Cerebellar cortex (tissue), 1 donor: ENCODE data around the gene TAX1BP3.

Experiments
- DNase-seq: peaks from one replicate; pipeline ENCODE4 v3.0.0-alpha.2; 2015; ENCODE audit warnings: low spot score

TAX1BP3 gene

GRCh38 chr17:3688027-3688553 lies 19.7 kb upstream of the TAX1BP3 start:
- DNase-seq: no peak

GRCh38 chr17:3685174-3685573 lies 16.8 kb upstream of the TAX1BP3 start:
- DNase-seq: no peak

- DNase-seq: no peak
Measured at GRCh38 chr17:3683054-3683511, 14.7 kb upstream of the TAX1BP3 start.

- DNase-seq: no peak
Measured at GRCh38 chr17:3682033-3682432, 13.7 kb upstream of the TAX1BP3 start.

- DNase-seq: no peak
Measured at GRCh38 chr17:3681565-3681964, 13.2 kb upstream of the TAX1BP3 start.

GRCh38 chr17:3681057-3681456 lies 12.7 kb upstream of the TAX1BP3 start:
- DNase-seq: no peak

- no peak for DNase-seq
Measured at GRCh38 chr17:3679531-3680126, 11.3 kb upstream of the TAX1BP3 start.

- DNase-seq: no peak
Measured at GRCh38 chr17:3678821-3679530, 10.6 kb upstream of the TAX1BP3 start.

GRCh38 chr17:3678095-3678820 lies 9.9 kb upstream of the TAX1BP3 start:
- DNase-seq: peak; percentile 41

- DNase-seq: no peak
Measured at GRCh38 chr17:3675886-3676285, 7.5 kb upstream of the TAX1BP3 start.

- DNase-seq: no peak
Measured at GRCh38 chr17:3672571-3672970, 4.2 kb upstream of the TAX1BP3 start.

- DNase-seq: no peak
Measured at GRCh38 chr17:3669548-3669947, 1.2 kb upstream of the TAX1BP3 start.

- no peak for DNase-seq
Measured at GRCh38 chr17:3669085-3669347, 638 bp upstream of the TAX1BP3 start.

- DNase-seq: peak; percentile 63
Measured at GRCh38 chr17:3667366-3668278, 756 bp downstream of the TAX1BP3 start.

- DNase-seq: no peak
Measured at GRCh38 chr17:3666516-3666915, 1.9 kb downstream of the TAX1BP3 start.

GRCh38 chr17:3665834-3666233 lies 2.5 kb downstream of the TAX1BP3 start:
- no peak for DNase-seq

GRCh38 chr17:3663102-3664011 lies 5.0 kb downstream of the TAX1BP3 start:
- no peak for DNase-seq

GRCh38 chr17:3660311-3660891 lies 8.0 kb downstream of the TAX1BP3 start:
- DNase-seq: no peak

- no peak for DNase-seq
Measured at GRCh38 chr17:3659541-3660111, 8.8 kb downstream of the TAX1BP3 start.

- DNase-seq: no peak
Measured at GRCh38 chr17:3658784-3659449, 9.5 kb downstream of the TAX1BP3 start.
